OCI-M1 (cell line): ENCODE measurements around the gene KIRREL1.

Experiments used
- DNase-seq: peaks from one replicate; lab custom pipeline; 2025; lab: John Stamatoyannopoulos, UW

Gene KIRREL1

DNA sequence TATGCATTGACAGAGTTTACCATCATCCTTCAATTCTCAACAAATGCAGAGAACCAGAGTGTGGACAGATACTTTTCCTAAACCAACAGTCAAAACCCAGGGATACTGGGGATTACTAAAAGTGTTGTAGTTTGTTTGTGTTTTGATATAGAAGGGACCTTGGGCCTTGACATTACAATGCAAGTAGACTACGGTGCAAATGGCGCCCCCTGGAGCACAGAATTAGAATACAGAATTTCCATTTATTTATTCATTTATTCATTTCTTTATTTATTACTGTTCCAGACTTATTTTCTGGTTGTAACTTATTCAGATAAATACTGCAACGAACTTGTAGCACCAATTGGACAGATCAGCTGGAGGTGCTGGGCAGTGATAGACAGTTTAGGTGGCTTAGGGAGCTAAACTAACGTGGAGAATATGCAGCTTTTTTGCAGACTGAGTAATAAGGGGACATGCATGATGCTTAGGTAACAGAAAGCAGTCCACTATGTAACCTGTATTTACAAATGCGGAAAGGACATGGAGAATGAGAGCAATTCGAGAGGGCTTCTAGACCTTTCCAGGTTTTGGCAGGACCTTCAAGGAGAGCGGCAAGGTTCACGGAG lies 42.6 kb downstream of the KIRREL1 start:
- peak; percentile 61 for DNase-seq

- no peak for DNase-seq
Observed at GRCh38 chr1:158037008-158037865, 43.8 kb downstream of the KIRREL1 start.

DNA sequence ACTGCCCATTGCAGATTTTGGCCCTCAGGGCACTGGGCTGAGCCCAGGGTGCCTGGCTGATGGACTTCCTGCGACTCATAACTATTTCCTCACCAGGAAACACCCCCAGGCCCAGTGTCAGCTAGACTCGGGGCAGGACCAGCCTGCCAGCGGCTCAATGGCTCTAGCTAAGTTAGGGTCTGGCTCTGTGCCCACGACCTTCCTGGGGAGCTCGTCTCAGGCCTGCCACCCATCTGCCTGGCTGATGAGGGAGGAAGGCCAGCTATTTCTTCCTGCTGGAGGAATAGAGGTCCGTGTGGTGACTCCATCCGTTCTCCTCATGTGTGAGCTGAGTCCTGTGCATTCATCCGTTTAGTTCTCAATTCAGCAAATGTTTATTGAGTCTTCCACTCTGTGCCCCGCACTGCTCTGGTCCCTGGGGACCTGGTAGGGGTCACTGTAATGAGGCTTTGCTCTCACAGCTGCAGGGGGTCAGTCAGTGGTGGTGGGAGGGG lies 44.5 kb downstream of the KIRREL1 start:
- no peak for DNase-seq

- no peak for DNase-seq
Observed at GRCh38 chr1:158038793-158039192, 45.3 kb downstream of the KIRREL1 start.

DNA sequence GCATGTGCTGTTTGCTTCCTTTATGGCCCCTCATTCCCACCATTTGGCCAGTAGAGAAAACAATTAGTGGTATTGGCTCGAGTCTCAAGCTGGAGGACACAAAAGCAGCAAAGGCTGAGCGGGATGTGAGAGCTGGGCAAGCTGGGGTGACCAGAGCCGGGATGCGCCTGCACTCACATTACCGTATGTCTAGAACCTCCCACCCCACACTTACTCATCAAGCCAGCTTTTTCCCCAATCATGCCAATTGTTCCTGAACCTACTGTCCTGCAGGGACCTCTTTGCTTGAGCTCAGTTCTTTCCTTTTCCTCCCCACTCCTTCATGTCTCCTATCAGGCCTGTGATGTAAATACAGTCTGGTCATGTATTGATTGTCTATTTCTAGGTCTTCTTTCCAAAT lies 45.9 kb downstream of the KIRREL1 start:
- no peak for DNase-seq

- no peak for DNase-seq
Observed at GRCh38 chr1:158040323-158040722, 46.9 kb downstream of the KIRREL1 start.

DNA sequence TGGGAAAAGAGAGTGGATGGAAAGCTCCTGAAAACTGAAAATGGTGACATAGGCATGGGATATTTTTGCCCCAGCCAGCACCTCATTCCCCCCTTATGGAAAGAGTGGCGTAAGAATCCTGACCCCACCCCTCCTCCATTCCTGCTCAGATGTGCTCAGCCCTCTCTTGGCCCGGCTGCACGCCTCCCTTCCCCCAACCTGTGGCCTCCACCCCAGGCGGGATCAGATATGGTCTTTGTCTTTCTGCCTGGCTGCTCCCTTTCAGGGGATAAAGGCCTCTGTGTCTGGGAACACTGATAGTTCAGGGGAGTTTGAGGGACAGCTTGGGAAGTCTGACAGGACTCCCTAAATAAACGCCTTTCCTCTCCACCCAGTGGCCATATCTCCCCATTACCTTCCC lies 49.8 kb downstream of the KIRREL1 start:
- peak; percentile 46 for DNase-seq

DNA sequence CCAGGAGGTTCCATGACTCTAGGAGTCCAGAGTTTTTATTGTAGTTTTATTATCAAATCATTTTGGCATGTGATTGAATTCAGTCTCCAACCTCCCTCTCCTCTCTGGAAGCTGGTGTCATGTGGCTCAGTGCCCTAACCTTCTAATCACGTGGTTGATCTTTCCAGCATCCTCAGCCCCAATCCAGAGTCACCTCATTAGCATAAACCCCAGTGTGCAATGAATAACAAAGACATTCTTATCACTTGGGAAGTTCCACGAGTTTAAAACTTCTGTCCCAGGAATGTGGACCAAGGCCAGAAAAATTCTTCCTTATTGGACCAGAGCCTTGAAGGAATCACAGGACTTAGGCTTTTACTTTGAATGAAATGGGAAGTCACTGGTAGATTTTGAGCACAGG lies 52.2 kb downstream of the KIRREL1 start:
- DNase-seq: no peak

DNA sequence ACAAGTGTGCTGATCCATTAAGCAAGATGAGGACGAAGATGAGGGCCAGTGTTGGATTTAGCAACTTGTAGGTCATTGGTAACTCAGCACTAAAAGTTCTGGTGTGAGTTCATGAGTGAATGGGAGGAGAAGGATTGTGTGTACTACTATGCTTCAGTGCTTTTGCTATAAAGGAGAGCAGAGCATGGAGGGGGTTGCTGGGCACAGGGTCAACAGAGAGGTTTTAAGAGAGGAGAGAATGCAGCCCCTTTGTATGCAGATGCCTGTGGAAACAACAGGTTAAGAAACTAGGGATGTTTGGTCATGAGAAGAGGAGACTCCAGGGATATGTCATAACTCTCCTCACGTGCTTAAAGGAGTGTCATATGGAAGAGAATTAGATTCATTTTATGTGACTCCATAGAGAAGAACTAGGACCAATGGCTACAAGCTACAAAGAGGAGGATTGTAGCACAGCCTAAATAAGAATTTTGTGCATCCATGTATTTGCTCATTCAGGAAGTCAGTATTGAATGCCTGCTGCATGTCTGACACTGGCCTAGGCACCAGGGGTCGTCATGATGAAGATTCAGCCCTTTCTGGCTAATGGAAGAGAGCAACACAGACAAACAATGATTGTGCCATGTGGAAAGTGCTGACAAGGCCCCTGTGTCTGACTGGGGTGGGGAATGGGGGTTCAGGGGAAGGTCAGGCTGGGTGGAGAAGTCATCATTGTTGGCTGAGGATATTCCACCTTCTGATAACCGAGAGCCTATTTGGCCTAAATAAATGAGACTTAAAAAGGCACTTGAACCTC lies 53.5 kb downstream of the KIRREL1 start:
- no peak for DNase-seq

DNA sequence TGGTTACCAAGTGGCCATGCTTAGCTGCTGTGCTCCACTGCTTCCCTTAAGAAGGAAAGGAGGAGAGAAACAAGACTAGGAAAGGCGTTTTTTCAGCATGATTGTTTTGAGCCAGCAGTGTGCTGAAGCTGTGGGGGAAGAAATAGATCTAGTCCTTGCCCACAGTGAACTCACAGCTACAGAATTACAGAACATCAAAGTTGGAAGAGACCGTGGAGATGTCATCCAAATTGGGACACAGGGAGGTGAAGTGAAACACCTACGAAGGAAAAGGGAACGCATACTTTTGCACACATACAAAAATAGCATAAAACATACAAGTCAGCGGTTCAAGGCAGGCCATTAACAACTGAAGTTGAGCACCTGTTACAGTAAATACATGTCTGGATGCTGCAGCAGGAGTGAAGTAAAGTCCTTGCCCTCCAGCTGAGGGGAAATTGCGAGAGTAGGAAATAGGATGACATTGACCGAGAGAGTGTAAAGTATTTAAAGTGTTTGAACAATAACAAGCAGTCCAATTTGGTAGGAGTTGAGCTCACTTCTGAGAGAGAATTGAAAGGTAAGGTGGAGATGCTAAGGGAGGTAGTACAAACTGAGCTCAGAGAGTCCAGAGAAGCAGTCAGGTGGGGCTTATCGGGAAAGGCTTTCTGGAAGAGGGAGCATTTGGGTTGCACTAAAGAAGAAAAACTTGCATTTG lies 55.1 kb downstream of the KIRREL1 start:
- no peak for DNase-seq

DNA sequence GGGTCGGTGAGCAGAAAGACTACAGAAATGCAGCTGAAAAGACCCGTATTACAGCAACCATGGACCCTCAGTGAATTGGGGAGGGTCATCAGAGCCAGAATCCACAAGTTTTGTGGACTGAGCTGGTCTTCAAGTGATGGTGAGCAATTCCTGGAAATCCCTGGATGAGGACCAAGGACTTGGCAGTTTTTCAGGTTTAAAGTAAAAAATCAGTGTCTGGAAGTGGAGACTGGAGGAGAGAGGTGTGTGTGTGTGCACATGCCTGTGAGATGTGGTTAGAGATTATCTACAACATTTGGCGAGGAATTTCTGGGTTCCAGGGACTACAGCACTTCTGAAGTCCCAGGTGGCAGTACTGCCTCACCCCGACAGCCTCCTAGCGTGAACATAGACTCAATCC lies 56.4 kb downstream of the KIRREL1 start:
- DNase-seq: no peak

DNA sequence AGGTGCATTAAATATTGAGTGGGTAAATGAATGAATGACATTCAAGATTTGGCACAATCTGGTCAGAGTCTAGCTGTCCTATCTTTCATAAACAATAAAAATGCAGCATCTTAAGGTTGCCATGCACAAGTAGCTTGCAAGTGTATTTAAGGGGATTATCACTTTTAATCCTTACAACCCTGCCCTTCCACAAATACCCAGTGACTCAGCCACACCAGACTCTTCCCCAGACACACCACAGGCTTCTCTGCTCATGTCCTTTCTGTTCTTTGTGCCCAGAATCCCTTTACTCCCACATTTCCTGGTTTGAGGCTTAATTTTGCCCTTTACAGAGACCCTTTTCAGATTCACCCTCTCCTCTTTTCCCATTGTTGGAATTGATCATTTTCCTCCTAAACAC lies 59.8 kb downstream of the KIRREL1 start:
- DNase-seq: no peak

GRCh38 chr1:158054721-158055120 lies 61.3 kb downstream of the KIRREL1 start:
- DNase-seq: no peak

GRCh38 chr1:158055854-158056253 lies 62.4 kb downstream of the KIRREL1 start:
- no peak for DNase-seq

DNA sequence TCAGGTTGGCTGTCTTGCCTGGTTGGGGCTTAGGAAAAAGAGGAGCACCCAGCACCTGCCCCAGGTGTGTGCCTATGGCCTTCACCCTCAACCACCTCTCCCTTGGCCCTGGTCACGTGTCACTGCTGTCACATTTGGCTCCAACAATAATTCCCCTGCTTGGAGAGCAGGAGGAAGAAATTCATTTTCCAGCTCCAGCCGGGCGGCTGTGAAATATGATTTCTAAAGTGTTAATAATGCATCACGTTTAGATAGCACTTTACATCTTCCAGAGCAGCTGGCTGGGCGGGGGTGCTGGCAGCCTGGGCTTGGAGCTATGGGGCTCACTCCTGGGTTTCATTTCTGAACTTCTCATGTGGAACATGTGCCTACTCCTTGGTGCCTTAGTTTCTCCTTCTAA lies 63.1 kb downstream of the KIRREL1 start:
- no peak for DNase-seq

DNA sequence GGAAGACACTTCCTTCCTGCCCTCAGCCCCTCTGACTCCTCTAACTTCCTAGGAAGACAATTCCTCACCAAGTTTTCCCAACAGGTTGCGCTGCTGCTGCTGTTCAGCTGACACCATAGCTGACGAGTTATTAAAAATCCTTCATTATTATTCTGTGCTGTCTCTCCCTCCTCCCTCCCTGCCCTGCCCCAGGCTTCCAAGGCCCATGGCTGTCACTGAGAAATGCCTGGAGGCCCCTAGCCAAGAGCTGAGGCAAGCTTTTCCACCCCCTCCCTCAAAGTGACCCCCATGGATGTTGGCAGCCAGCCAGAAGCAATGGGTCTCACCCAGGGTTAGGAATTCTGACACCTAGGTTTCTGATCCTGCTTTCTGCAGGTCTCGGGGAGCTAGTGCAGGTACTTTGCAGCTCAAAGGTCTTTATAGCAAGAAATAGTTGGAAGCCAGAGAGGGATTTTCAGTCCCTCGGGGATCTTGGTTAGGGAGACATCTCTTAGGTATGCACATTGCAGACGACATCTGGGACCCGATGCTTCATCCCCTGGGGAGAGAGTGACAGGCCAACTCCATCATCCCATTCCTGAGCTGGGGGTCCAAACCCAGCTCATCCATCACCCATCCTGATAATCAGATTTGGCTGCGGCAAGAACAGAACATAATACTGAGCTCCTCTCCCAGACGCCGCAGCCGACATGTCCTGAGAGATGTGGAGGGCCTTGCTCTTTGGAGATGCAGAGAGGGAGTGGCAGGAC lies 65.0 kb downstream of the KIRREL1 start:
- no peak for DNase-seq

GRCh38 chr1:158059984-158060383 lies 66.5 kb downstream of the KIRREL1 start:
- no peak for DNase-seq

GRCh38 chr1:158062174-158062573 lies 68.7 kb downstream of the KIRREL1 start:
- no peak for DNase-seq

GRCh38 chr1:158067662-158068061 lies 74.2 kb downstream of the KIRREL1 start:
- DNase-seq: no peak

- DNase-seq: no peak
Observed at GRCh38 chr1:158068918-158069317, 75.5 kb downstream of the KIRREL1 start.

GRCh38 chr1:158071138-158071537 lies 77.7 kb downstream of the KIRREL1 start:
- no peak for DNase-seq
